Measurements from ENCODE around the gene TEAD1.

Gene TEAD1

DNA sequence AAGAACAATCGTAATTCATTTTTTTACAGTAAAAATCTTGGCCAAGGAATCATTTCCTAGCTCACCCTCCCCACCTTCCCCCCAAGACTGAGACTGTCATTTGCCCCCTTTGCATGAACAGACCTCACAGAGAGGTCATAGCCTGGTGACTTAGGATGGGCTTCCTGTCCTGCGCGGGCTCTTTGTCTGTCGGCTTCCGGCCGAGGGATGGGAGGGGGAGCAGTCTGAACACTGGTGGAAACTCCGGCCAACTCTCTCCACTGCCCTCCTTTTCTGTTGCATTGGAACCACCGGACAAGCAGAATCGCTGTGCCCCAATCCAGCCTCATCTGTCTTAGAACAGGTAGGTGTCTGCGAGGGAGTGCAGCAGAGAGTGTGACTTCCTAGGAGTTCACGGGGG is 41.7 kb downstream of the TEAD1 start:
- no peak for DNase-seq

- DNase-seq, result no peak
These were observed 42.6 kb downstream of the TEAD1 start for GRCh38 chr11:12716816-12717215.

GRCh38 chr11:12717851-12718291 is 43.6 kb downstream of the TEAD1 start:
- DNase-seq, result no peak

GRCh38 chr11:12719221-12719620 is 45.0 kb downstream of the TEAD1 start:
- DNase-seq, result no peak

DNA sequence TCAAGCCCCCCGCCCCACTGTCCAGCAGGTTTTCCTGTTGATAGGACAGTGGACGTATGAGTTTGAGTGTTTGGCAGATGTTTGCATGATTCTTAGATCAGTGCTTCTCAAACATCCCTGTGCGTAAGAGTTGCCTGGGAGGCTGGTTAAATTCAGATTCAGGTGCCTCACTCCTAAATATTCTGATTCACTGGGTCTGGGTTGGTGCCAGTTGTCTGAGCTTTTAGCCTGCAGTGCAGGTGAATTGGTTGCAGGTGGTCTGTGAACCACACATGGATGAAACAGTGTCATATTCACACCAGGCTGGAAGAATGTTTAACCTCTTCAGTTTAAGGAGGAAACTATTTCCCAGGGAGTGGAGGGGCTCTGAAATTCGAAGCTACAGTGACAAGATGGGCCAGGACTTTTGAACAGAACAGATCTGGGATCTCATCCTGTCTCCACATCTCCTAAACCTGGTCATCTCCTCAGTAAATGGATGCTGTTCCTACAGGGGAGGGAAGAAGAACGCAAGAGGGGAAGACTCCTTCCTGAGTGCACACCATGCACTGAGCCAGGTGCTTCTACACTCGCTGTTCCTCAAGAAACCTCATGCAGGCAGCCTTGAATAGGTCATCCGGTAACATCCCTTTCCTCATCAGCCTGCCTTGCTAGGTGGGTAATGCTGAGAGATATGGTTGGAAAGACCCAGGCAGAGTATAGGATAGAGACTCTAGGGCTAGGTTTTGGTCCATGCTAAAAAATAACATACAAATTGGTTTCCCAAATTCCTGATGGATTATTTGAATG is 47.8 kb downstream of the TEAD1 start:
- DNase-seq, result no peak

GRCh38 chr11:12723421-12724300 is 49.4 kb downstream of the TEAD1 start:
- DNase-seq, result no peak

DNA sequence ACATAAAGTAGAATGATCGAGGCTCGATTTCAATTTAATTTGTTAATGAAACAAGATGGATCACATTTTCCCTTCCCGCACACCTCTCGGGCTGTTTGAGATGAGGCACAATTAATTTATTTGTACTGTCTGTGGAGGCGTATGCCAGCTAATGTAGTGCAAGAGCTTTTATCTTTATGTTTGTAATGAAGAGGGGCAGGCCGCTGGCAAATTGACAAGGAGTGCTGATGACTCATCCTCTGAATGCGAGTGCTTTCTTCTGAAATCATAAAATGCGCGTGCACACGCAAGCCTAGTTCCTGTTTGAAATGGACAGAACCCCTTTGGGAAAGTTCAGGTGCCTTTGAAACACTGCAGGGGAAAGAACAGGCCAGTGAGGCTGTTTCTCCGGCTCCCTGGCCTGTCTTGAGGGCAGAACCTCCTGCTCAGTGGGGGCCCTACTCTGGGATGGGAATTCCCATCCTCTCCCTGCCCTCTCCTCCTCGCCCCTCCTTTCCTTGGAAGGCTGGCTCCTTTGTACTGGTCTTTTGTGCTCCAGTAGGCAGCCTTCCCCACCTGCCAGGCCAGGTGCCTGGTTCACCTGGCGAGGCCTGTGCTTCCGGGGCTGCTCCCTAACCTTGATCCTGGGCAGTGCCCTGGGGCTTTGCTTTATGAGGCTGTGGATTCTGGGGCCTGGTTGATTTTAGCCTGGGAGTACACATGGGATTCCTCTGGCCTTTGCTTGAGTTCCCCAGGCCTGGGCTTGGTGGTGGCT is 50.3 kb downstream of the TEAD1 start:
- DNase-seq, result peak; percentile 44

DNA sequence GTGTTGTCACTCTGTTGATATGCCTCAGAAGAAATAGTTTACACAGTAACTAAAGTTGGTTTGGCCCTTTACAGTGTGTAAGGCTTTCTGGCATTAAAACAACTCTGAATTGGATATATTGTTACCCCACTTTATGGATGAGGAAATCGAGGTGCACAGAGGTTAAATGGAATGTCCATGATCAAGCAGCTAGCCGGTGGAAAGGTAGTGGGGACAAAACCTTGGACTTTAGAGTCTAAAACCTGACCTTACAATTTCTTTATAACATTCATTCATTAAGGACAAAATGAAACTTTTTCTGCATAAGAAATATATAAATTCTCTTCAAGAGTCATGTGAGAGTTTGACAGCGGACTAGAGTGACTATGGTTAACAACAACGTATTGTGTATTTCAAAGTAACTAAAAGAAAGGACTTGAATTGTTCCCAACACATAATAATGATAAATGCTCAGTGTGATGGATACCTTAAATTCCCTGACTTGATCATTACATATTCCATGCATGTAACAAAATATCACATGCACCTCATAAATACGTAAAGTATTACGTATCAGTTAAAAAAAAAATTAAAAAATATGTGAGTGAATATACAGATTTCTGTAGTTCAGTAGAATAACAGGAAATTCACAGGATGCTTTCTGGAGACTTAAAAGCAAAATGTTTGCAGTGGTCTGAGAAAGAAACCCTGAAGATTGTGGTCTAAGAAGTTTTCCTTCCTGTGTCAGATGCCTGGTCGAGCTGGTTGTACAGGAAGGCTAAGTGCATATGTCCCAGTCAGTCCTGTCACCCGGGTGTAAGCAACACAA is 51.0 kb downstream of the TEAD1 start:
- DNase-seq, result no peak

GRCh38 chr11:12725863-12726682 is 51.9 kb downstream of the TEAD1 start:
- DNase-seq, result no peak

DNA sequence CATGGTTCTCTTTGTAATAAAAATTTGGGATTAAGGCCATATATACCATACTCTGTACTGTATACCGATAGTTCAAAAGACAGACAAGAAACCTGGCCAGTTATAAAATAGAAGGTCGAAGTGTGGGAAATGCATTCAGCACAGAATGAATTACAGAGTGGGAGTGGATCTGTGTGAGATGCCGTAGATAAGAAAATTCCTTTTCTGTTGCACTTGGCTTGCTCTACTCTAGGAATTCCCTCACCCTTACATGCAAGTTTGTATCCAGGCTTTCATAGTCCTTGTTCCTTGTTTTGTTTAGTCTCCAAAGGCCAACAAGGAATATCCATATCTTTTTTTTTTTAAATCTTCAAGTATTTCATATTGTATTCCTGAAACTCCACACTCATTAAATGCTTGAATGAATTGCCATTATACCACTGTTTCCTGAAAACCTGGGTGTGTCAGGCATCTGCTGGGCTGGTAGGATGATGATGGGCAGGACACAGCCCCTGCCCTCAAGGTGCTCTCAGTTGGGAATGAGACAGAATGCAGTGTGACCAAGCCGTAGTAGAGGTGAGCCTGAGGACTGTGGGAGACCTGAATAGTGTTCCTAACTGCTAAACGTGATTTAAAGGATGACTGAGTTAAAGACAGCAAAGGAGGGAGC is 53.5 kb downstream of the TEAD1 start:
- no peak for DNase-seq

DNA sequence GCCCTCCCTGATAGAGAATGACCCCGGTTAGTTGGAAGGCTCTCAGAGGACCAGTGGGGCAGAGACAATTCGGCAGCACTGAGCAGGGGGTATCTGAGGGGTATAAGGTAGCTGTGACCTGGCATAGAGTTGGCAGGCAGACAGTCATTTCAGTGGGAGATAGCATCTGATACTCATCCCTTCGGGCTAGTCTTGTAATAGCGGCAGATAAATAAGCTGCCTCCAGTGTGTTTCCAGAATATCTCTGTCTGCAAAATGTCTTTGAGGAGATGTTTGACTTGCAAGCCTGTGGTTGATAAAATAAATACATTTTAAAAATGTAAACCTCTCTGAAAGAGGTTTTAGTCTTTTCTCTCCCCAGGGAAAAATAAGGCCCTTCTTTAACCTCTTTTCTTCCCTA is 54.2 kb downstream of the TEAD1 start:
- no peak for DNase-seq

DNA sequence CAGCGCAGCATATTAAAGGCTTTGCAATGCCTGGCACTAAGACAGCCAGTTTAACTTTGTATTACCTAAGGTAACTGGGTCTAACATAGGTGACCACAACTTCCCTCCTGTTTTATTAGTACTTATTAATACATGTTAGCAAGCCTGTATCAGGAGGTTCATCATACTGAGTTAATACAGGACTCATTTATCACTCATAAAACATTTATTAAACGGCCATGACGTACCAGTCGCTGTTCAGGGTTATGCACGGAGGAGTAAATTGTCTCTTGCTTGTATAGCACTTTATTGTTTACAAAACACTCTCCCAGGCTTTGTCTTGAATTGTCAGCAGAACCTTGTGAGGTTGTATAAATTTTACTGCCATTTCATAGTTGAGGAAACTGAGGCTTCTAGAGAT is 55.7 kb downstream of the TEAD1 start:
- no peak for DNase-seq

DNA sequence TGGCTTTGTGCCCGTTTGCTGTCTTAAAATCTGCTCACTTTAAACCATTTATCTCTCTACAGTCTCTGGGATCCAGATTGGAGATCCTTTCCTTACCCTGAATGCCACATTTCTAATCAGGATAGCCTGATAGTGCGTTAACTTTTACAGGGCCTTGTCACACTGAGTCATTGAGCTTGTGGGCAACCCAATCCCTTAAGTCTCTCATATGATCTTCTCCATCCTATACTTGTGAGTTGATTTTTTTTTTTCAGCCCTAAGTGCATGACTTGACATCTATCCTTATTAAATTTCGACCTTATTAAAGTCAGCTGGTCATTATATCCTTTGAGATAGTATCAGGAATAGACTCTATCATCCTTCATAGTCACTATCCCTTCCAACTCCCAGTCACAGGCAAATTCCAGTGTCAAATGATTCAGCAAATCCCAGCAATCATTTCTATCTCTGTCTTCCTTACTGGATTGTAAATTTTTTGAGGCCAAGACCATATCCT is 57.7 kb downstream of the TEAD1 start:
- no peak for DNase-seq

DNA sequence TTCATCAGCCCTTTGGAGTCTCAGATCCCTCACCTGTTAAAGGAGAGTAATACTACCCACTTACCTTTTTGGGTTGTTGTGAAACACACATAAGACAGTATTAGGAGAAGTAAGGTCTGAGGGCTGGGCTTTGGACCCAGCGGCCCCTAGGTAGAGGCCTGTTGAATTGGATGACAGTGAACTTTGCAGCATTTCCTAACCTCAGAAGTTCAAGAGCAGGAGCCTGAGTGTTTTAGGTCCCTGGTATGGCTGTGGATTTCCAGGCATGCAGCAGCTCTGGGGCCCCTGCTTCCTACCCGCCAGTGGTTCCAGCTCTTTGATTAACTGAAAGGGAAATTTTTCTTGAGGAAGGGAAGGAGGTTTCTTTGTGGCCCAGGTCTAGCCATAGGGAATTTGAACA is 58.9 kb downstream of the TEAD1 start:
- DNase-seq, result no peak

GRCh38 chr11:12734625-12735024 is 60.4 kb downstream of the TEAD1 start:
- no peak for DNase-seq

- no peak for DNase-seq
These were observed 61.0 kb downstream of the TEAD1 start for GRCh38 chr11:12735262-12735661.

- no peak for DNase-seq
These were observed 62.8 kb downstream of the TEAD1 start for GRCh38 chr11:12737024-12737423.

DNA sequence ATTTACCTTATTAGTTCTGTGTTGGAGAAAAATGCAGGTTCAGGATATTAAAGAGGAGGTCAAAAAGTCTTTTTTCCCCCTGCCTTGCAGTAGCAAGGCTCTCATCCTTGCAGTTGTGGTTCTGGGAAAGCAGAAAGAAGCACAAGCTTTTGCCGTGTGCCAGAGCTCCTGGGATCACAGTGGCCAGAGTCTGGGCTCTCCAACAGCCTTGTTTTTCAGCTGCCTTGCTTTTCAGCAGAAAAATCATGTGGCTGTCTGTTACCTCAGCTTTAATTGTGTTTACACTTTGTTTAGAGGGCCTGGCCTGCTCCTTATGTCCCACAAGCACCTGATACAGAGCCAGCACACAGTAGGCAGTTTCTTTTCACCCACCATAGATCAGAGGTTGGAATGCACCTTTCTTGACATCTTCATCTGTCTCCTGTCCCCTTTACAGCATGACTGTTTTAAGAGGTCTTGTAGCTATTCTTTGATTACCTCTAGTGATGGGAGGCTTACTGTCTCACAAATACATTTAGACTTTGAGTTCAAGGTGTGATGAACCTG is 67.5 kb downstream of the TEAD1 start:
- DNase-seq, result no peak

DNA sequence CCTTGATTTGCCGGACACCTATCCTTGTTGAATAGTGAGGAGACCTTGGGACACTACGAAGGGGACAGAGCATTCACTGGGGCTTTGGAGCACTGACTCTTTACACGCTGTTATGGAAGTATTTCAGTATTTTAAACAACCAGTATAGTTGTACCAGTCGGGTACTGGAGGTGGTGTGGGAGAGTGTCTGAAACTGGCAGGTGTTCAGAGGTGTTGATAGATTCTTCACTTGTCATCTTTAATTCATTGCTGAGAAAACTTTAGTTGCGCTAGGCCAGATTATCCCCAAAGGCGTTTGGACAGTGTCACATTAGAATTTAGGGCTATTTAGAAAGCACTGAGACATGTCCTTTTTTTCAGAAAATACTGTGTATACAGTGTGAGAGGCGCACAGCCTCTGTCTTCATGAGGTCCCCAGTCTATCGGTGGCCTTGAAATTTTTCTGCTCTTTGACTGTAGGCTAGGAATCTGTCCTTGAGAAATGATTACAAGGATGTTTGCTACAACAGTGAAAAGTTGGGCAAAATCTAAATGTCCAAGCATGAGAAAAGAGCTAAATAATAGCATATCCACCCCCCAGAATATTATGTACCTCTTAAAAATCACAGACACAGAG is 69.7 kb downstream of the TEAD1 start:
- no peak for DNase-seq
